GM21723 (cell line): ENCODE measurements around the gene ACTN4.

Experiments used
- ATAC-seq: cut with Tn5 transposase; IDR thresholded peaks from one replicate; pipeline ENCODE4 v1.9.1; 2021; ENCODE audit warnings: mild to moderate bottlenecking, moderate library complexity; ENCODE audit not compliant: unreplicated experiment

ACTN4 gene

DNA sequence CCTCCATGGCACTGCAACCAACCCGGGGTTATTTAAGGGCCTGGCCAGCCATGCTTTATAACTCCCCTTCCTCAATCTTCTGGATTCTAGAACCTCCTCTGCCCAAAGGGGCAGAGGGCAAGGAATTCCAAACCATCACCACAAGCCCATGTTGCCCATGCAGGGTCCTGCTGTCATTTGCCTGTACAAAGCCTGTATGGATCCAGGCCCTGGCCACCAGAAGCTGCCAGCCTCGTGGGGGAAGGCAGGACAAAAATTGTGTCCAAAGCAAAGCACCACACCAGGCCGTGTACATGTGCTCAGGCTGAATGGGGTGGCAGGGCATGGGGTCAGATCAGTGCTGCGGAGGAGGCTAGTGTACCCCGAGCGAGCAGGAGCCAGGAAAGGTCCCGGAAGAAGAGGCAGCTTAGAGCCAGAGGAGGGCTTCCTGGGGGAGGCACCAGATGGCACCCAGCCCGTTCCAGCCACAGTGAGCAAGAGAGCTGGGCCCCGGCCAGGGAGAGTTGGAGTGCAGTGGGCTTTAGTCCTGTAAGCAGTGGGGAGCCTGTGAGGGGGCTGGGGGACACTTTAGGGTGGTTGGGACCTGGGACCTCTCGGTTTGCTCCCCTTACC, 61.1 kb downstream of the ACTN4 start:
- no peak for ATAC-seq

DNA sequence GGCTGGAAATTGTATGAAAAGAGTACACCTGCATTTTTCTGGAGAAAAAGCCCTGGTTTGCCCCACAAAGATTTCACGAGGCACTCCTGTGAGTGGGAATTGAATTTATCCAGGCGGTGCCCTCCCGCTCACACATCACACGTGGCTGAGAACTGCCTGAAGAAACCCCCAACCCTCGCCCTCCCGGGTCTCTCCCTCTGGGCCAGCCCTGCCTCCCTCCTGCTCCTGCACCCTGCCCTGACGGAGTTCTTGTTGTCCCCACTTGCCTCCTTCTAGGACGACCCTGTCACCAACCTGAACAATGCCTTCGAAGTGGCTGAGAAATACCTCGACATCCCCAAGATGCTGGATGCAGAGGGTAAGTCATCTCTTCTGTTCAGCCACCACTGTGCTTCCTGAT, 61.7 kb downstream of the ACTN4 start:
- ATAC-seq: no peak

DNA sequence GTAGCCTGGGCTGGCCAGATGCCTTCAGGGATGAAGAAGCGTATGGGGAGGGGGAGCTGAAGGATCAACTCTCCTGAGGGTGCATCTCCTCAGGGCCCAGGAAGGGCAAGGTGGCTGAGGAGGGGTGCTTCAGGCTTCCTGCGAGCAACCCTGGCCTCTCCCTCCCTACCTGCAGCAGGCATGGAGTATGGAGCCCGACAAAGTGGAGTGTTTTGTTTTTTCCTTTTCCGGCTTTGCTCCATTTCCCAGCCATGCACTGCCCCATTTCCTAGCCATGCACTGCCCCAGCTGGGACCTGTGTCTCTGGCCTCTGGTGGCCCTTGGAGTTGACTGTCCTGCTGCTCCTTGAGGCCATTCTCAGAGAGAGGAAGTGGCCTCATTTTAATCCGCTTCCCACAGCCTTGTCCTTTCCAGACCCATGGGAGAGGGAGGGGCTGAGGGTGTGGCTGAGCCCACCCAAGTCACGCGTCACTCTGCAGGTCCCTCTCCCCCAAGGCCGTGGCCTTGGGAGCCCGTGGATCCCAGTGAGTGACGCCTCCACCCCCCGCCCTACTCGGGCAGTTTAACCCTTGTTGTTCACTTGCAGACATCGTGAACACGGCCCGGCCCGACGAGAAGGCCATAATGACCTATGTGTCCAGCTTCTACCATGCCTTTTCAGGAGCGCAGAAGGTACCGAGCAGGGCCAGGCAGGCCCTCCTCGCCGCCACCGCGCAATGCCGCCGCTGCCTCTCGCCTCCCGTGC, 62.4 kb downstream of the ACTN4 start:
- no peak for ATAC-seq

DNA sequence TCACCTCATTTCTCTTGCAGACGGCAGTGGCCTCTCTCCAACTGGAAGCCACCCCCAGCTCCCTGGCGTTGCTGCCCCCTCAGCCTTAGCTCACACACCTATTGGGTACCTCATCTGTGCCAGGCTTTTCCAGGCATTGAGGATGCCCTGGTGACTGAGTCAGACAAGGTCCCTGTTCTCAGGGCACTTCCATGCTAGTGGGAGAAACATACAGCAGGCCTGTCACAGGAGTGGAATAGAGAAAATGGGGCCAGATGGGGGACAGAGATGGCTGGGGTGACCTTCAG, 62.9 kb downstream of the ACTN4 start:
- ATAC-seq: no peak

DNA sequence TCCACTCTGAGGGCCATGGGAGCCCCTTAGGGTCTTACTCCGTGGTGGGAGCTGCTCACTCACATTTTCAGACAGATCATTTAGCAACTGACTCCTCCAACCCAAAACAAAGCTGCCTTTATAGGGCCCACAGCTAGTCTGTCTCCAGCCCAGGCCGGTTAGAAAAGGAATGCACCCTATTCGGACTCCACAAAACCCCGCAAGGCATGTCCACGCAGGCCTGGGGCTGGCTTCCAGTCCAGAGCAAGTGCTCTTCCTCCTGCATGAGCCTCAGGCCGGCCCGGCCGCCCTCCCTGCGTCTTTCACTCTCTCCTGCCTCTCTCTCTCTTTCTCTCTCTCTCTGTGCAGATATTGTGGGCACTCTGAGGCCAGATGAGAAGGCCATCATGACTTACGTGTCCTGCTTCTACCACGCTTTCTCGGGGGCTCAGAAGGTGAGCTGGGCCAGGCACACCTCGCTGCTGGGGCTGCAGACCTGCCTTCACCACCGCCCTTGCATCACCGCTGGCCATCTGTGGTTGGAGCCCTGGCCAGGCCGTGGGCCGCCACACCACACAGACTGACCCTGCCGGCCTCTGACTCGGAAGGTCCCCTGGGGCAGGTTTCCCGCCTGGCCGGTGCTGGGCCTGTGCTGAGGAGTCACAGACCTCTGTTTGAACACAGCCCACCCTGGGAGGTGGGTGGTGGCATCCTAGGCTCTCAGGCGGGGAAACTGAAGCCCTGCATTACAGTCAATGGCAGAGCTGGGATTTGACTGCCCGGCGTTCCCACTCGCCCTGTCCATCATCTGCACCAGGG, 63.7 kb downstream of the ACTN4 start:
- no peak for ATAC-seq

DNA sequence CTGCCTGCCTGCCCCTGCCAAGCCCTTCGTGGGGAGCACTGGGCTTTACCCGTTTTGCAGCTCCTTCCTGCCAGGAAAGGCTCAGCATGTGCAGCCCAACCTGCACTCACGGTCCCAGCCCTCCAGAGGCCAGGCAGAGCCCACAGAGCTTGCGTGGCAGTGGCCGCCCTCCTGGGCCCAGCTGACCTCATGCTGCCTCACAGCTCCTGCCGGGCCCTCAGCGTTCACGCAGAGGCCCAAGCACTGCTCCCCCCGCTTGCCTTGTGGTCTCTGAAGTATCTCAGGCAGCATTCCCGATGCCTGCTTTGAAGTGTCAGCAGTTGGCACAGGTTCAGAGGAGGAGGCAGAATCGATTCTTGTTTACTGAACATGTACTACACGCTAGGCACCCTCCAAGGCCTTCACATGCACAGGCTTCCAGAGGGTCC, 64.3 kb downstream of the ACTN4 start:
- no peak for ATAC-seq

DNA sequence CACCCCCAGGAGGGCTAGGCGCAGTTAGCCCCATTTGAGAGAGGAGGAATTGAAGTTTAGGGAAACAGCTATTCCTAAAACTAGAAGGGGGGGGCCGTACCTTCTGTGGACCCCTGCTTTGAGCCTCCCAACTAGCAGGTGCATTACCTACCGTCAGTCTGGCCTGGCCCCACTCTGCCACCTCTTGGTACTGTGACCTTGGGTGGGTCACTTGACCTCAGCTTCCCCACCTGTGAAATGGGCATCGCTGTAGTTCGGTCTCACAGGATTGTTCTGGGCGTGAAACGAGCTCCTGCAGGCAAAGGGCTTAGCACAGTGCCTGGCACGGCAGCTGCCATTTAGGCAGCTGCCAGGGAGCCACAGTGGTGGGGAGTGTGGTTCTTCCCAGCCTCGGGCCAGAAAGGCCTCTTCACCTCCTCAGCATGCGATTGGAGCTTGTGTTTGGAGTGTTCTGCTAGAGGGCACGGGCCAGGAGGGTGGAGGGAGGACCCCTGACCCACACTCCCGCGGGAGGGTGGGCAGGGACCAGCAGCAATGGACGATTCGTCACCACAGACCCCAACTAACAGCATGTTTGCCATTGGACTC, 64.8 kb downstream of the ACTN4 start:
- ATAC-seq: no peak

DNA sequence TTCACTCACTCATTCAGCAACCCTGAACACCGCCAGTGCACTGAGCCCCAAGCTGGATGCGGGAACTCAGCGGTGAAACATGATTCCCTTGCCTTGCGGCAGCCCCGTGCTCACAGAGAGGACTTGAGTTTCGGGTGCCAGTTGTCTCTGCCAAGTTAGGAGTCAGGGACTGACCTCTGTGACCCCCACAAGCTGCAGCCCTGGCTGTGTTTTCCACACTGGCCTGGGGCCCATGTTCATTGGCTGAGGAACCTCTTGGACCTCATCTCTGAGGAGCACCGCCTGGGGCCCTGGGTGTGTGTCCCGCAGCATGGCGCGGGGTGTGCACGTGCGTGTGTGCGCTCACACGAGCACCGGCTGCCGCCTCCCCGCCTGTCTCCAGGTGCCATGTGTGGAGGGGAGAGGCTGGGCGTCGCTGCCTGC, 65.8 kb downstream of the ACTN4 start:
- ATAC-seq: no peak

DNA sequence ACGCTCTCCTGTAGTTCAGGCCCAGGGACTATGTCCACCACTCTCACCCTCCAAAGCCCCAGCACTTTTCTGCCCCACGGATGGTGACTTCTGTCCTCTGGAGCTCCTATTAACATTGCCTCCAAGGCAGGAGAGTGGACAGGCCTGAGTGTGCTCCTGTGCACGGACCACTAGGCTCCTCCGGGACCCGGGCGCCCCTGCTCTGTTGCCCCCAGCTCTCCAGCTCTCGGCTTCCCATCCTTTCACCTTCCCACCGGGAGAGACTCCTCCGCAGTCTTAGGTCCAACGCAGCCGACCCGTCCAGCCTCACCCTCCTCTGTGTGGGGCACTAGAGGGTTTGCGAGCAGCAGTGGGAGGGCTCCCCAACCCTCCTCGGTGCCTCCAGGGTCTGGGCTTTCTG, 66.4 kb downstream of the ACTN4 start:
- ATAC-seq: no peak

DNA sequence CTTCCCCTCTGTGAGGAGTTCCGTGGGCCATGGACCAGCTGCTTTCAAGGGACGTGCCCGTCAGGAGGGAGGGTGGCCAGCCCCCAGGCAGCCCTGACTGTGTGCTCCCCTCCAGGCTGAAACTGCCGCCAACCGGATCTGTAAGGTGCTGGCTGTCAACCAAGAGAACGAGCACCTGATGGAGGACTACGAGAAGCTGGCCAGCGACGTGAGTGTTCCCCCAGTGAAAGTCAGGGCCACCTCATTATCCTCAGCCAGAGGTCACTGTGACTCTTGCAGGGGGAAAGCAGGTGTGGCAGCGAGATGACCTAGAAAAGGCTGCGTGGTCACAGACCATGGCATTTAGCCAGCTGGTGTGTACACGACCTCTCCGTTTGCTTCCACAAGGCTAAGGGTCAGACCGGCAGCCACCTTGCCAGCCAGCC, 66.9 kb downstream of the ACTN4 start:
- ATAC-seq: no peak

DNA sequence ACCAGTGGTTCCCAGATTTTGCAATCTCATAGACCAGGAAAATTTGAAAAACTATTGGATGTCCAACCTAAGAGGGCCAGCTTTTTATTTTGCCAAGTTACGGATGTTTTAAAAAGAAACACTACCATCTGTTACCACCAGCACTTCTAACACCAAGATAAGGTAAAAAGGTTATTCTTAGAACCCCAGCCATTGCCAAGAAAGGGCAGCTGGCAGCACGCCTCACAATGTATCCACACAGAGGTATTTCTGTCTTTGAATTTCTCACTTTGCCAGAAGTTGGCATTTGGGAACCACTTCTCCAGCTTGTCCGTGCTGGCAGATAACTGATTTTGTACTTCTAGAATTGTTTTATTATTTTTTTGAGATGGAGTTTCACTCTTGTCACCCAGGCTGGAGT, 68.1 kb downstream of the ACTN4 start:
- ATAC-seq: no peak

DNA sequence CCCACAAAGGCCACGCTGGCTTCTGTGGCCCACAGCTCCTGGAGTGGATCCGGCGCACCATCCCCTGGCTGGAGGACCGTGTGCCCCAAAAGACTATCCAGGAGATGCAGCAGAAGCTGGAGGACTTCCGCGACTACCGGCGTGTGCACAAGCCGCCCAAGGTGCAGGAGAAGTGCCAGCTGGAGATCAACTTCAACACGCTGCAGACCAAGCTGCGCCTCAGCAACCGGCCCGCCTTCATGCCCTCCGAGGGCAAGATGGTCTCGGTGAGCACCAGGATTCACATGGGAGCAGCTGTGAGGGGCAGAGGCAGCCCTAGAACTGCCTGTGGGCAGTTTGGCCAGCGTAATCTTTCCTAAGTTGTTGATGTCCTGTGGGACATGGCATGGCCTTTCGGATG, 69.6 kb downstream of the ACTN4 start:
- ATAC-seq: no peak

DNA sequence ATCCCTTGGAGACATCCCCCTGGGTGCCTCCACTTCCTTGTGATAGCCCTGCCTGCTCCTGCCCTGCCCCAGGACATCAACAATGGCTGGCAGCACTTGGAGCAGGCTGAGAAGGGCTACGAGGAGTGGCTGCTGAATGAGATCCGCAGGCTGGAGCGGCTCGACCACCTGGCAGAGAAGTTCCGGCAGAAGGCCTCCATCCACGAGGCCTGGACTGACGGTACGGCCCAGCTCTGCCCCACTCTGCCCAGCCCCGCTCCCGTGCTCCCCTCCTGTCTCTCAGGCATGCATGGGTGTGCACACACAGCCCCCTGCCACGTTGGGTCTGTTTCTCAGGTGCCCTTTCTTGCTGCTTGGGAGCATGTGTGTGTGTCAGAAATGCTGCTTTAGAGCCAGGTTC, 70.4 kb downstream of the ACTN4 start:
- ATAC-seq: no peak

DNA sequence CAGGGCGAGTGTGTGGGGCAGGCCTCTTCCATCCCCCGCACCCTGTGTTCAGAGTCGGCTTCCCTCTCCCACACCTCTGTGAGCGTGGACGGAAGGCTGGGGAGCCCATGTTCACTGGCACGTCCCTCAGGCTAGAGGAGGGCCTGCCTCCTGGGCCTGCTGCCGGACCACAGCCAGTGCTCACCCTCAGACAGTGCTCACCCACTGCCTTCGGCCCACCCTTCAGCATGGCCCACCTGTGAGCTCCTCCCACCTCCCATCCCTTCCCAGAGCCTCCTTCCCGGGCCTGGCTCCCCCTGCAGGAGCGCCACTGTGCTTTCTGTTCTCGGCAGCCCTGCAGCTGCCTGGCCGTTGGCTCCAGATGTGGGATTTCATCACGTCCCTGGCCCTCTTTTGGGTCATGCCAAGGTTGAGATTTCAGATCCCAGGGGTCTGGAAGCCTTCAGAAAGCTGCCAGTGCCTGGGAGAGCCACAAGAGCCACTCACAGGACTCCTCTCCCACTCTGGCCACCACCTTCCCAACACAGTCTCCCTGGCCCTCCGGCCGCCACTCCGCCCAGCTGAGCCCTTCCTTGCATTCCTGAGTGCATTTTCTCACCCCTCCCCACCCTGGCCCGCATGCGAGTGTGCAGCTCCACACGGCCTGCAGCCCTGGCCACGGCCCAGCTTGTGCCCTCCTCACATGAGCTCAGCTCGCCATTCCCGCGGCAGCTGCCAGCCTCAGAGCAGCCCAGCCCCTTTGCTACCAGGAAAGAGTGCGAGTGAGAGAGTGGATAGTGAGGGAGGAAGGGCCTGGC, 71.5 kb downstream of the ACTN4 start:
- no peak for ATAC-seq

DNA sequence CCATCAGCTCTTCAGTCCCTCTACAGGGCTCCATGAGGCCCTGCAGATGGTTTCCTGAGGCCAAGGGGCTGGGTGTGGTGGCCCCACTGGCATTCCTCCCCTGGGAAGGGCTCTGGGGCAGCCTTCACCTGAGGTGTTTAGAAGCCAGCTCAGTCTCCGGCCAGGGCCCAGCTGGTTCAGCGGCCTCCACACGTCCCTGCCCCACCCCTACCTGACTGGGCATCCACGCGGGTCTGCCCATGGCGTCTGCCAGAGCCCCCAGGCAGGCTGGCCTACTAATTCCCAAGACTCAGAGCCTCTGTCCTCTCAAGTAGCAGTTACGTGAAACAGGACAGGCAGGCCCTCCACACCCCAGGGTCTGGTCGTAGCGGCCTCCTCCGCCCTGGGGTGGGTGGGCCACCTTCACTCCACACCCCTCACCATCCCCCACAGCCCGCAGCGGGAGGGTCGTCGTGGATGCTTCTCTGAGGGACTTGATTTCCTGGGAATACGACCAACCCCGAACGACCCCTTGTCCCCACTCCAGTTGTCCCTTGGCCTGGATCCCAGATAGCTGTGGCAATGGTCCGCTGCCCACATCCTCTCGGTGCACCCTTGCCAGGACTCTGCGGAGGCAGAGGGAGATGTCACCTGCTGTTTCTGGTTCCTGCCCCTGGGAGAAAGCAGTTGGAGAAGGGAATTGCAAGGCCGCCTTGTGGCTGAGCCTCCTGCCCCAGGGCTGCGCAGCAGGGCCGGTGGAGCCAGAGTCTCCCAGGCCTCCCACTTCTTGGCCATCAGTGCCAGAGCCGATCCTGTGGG, 72.5 kb downstream of the ACTN4 start:
- ATAC-seq: no peak

DNA sequence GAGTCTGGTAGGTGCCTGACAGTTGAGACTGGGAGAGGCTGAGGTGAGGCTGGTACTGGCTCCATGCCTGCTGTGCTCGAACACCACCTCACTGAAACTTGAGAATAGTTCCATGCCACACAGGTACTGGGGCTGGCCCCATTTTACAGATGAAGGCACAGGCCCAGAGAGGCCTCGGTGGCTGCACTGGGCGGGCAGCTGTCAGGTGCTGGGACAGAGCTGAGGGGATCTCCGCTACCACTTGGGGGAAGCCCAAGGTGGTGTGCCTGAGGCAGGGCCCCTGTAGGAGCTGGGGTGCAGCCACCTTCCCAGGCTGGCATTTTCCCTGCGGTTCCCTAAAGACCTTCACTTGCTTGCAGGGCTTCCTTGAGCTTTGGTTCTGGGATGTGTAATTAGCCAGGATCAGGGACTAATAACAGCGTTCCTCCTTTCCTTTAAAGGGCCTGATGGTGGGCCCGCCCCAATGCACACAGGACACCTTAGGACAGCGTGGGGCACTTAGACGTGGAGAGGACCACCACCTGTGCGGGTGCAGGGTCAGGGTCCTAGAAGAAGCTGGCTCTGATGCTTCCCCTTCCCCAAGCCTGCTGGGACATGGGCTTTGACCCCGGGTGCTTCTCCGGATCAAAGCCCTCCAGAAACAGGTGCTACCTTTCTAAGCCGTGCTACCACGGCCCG, 73.2 kb downstream of the ACTN4 start:
- no peak for ATAC-seq

DNA sequence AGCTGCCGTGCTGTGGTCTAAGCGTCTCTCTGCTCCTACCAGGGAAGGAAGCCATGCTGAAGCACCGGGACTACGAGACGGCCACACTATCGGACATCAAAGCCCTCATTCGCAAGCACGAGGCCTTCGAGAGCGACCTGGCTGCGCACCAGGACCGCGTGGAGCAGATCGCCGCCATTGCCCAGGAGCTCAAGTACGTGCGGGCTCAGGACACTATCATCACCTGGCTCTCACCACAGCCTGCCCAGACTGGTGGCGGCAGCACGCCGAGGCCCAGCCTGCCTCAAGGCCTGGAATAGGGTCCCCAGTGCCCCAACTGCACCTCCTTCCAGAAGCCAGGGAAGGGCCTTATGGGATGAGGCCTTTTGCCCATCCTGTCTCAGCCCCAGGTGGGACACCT, 74.0 kb downstream of the ACTN4 start:
- no peak for ATAC-seq

DNA sequence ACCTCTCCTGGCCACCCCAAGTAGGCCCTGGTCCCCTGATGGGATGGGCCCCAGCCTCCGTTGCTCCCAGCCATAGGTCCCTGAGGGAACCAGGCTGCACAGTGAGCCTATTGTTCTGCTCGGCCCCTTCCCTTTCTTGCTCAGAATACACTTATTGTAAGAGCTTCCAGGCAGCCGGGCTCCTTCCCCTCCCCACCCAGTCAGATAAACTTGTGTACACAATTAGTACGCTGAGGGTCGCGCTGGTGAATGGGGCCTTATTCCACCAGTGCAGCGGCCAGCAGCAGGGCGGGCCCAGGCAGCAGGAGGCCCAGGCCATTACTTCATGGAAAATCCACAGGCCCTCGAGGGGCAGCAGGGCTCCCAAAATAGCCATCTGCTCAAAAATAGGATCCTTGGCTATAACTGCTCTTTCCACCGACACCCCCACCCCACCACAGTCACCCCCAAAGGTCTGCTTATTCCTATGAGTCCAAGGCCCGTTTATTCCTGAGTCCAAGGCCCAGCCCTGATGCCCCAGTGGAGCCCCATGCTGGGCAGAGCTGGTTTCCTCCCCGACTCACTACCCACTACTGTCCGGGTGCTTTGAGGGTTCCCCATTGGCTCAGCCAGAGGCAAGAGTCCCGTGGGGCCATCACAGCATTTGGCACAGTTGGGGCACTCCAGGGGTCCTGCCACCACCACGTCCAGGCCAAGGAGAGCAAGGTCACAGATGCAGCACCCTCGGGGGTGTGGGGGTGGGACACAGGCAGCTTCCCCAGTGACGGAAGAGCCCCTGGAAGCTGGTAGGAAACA, 74.7 kb downstream of the ACTN4 start:
- no peak for ATAC-seq
